ENCODE results near the gene LYRM4. TPM values are rescaled to one million over a fixed set of nuclear protein-coding genes. Genes with fewer than 3 reads are reported as not detected.

Gene LYRM4
- total and polyA plus RNA-seq, 2 donors (not counting 1 experiment from before 2014, with no cell fraction given), result 22.1 to 29.5 TPM

DNA sequence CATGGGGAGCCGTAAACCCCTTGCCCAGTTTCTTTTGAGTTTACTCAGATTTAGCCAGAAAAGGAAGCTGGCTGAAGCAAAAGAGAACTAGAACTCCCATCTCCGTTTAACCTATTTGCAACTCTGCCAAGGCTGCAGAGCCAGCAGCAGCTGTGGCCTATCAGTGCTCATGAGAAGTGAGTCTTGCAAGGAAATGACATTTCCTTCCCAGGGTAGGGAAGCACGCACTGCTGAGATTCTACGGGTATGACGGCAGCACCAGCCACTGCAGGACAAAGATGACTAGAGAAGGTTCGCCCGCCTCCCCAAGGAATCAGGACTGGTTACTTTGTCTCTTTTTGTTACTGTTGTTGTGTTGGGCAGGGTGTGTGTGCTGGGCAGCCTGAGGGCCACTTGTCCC, 128.0 kb downstream of the LYRM4 start:
- Histone ChIP-seq H2AFZ (ENCODE audit: insufficient read depth, low read depth, low read length, poor library complexity, severe bottlenecking) (peak overlapping the region; percentile 55), H4K20me1 (ENCODE audit: control insufficient read depth, insufficient read depth, low read length, poor library complexity, severe bottlenecking) (no peaks in the 10 kb centered on the region), H3K27me3 (replicated peaks in 1 of 4; ENCODE audit: control extremely low read depth in 1 of 4, control insufficient read depth in 3 of 4, insufficient read depth in 4 of 4, low read length in 3 of 4) (no peaks in the 10 kb centered on the region), H3K4me3 (ENCODE audit: control extremely low read depth in 1 of 5, extremely low read depth in 1 of 5, insufficient read depth in 1 of 5, low read depth in 2 of 5, low read length in 4 of 5) (peak overlapping the region in 3 of 5 experiments; percentile 25 to 49 (median 26)), H3K79me2 (ENCODE audit: control insufficient read depth, insufficient read depth, low read length) (no peaks in the 10 kb centered on the region), H3K4me2 (replicated peaks; ENCODE audit: low read depth, low read length, poor library complexity, severe bottlenecking) (peak overlapping the region; percentile 62), H3K36me3 (replicated peaks in 1 of 2; ENCODE audit: control extremely low read depth in 1 of 2, control insufficient read depth in 1 of 2, extremely low read depth in 1 of 2, insufficient read depth in 2 of 2, low read length in 1 of 2) (no peaks in the 10 kb centered on the region), H3K9me3 (ENCODE audit: control extremely low read depth in 1 of 3, control insufficient read depth in 2 of 3, insufficient read depth in 1 of 3, low read length in 2 of 3) (no peaks in the 10 kb centered on the region), H3K4me1 (ENCODE audit: control insufficient read depth in 2 of 2, insufficient read depth in 2 of 2, low read length in 2 of 2) (peaks cover 33 to 43% of the 10 kb centered on the region in 2 donors), H3K9ac (ENCODE audit: low read length) (peak overlapping the region; percentile 39), H3K27ac (ENCODE audit: low read length in 2 of 2) (peak overlapping the region; percentile 60 to 77)
- Mint-ChIP-seq H3K9me3 (ENCODE audit: insufficient read depth) (no peaks in the 10 kb centered on the region), H3K27ac (peak overlapping the region; percentile 89), H3K4me1 (peaks cover 61% of the 10 kb centered on the region), H3K27me3 (no peaks in the 10 kb centered on the region), H3K4me3 (peak overlapping the region; percentile 81)
- intact Hi-C loops (cut with micrococcal nuclease), result loop anchor here (10.0 kb wide), 1 partner anchor 48 kb away; the partner anchor contains the start of gene PPP1R3G
- CTCF ChIA-PET, result interaction anchor here (0.6 to 2.9 kb wide), 7 partner anchors 9 to 1284 kb away, joined by 3 to 21 read pairs (median 5); partner anchors contain the start of gene FAM50B
- no peak for TF ChIP-seq EZH2 (IDR thresholded peaks at IDR 0.05; ENCODE audit: borderline replicate concordance, insufficient read depth, low read depth, low read length, poor library complexity, severe bottlenecking)
- TF ChIP-seq CTCF (IDR thresholded peaks at IDR 0.05), result no peak
- 4% methylated on average over 5 of the region's 7 CpGs for WGBS (ENCODE audit: insufficient coverage)
- POLR2A ChIA-PET, result interaction anchor here (0.7 kb wide), 1 partner anchor 48 kb away, joined by 4 read pairs; no protein-coding TSS in a partner anchor
- ATAC-seq (ENCODE audit: low read depth), result peak; percentile 87
- peak; percentile 82 for DNase-seq

GRCh38 chr6:5130135-5130866, 130.4 kb downstream of the LYRM4 start:
- H3K4me1 ChIP-seq (ENCODE audit: control insufficient read depth in 2 of 2, insufficient read depth in 2 of 2, low read length in 2 of 2), result peaks cover 29 to 37% of the 10 kb centered on the region in 2 donors
- H3K27ac ChIP-seq (ENCODE audit: low read length in 2 of 2), result no peak overlapping the region
- DNase-seq, result no peak
- no peak overlapping the region for H2AFZ ChIP-seq (ENCODE audit: insufficient read depth, low read depth, low read length, poor library complexity, severe bottlenecking)
- Mint-ChIP-seq H3K27me3 (no peaks in the 10 kb centered on the region), H3K27ac (no peak overlapping the region), H3K4me3 (no peak overlapping the region), H3K4me1 (peaks cover 41% of the 10 kb centered on the region), H3K9me3 (ENCODE audit: insufficient read depth) (no peaks in the 10 kb centered on the region)
- CTCF ChIA-PET, result no interaction called here
- no peak for ATAC-seq (ENCODE audit: low read depth)
- H4K20me1 ChIP-seq (ENCODE audit: control insufficient read depth, insufficient read depth, low read length, poor library complexity, severe bottlenecking), result no peaks in the 10 kb centered on the region
- no peaks in the 10 kb centered on the region for H3K36me3 ChIP-seq (replicated peaks in 1 of 2; ENCODE audit: control extremely low read depth in 1 of 2, control insufficient read depth in 1 of 2, extremely low read depth in 1 of 2, insufficient read depth in 2 of 2, low read length in 1 of 2)
- H3K9me3 ChIP-seq (ENCODE audit: control extremely low read depth in 1 of 3, control insufficient read depth in 2 of 3, insufficient read depth in 1 of 3, low read length in 2 of 3), result no peaks in the 10 kb centered on the region
- over 99% methylated on average over 9 of the region's 10 CpGs for WGBS (ENCODE audit: insufficient coverage)
- POLR2A ChIA-PET, result no interaction called here
- intact Hi-C loops (cut with micrococcal nuclease), result loop anchor here (10.0 kb wide), 1 partner anchor 46 kb away; the partner anchor contains the start of gene PPP1R3G
- no peak overlapping the region for H3K9ac ChIP-seq (ENCODE audit: low read length)
- H3K79me2 ChIP-seq (ENCODE audit: control insufficient read depth, insufficient read depth, low read length), result peaks cover 7% of the 10 kb centered on the region
- no peak overlapping the region for H3K4me3 ChIP-seq (ENCODE audit: control extremely low read depth in 1 of 5, extremely low read depth in 1 of 5, insufficient read depth in 1 of 5, low read depth in 2 of 5, low read length in 4 of 5)
- no peaks in the 10 kb centered on the region for H3K27me3 ChIP-seq (replicated peaks in 1 of 4; ENCODE audit: control extremely low read depth in 1 of 4, control insufficient read depth in 3 of 4, insufficient read depth in 4 of 4, low read length in 3 of 4)
- H3K4me2 ChIP-seq (replicated peaks; ENCODE audit: low read depth, low read length, poor library complexity, severe bottlenecking), result no peak overlapping the region
- TF ChIP-seq CTCF (IDR thresholded peaks at IDR 0.05) (no peak), EZH2 (IDR thresholded peaks at IDR 0.05; ENCODE audit: borderline replicate concordance, insufficient read depth, low read depth, low read length, poor library complexity, severe bottlenecking) (no peak)
